ENCODE results near the gene OR10V1.

OR10V1 gene

GRCh38 chr11:59753650-59754493 is 40.2 kb upstream of the OR10V1 start:
- peak; percentile 88 for TF ChIP-seq CTCF (IDR thresholded peaks at IDR 0.05)
- Histone ChIP-seq H3K27me3 (no peaks in the 10 kb centered on the region), H3K4me1 (ENCODE audit: control insufficient read depth in 1 of 2, insufficient read depth in 1 of 2, low read depth in 1 of 2, low read length in 1 of 2) (peaks cover 55 to 61% of the 10 kb centered on the region in 2 experiments), H3K4me3 (ENCODE audit: low read depth in 1 of 2, low read length in 1 of 2) (peak overlapping the region; percentile 87 to 90), H3K36me3 (peaks cover 8% of the 10 kb centered on the region), H3K27ac (peak overlapping the region; percentile 99), H3K9me3 (no peaks in the 10 kb centered on the region)

GRCh38 chr11:59746111-59746510 is 32.5 kb upstream of the OR10V1 start:
- Histone ChIP-seq H3K9me3 (no peaks in the 10 kb centered on the region), H3K27me3 (no peaks in the 10 kb centered on the region), H3K4me1 (ENCODE audit: control insufficient read depth in 1 of 2, insufficient read depth in 1 of 2, low read depth in 1 of 2, low read length in 1 of 2) (peaks cover 0 to under 1% of the 10 kb centered on the region in 2 experiments), H3K4me3 (ENCODE audit: low read depth in 1 of 2, low read length in 1 of 2) (no peak overlapping the region), H3K27ac (no peak overlapping the region), H3K36me3 (no peaks in the 10 kb centered on the region)
- TF ChIP-seq CTCF (IDR thresholded peaks at IDR 0.05), result no peak

DNA sequence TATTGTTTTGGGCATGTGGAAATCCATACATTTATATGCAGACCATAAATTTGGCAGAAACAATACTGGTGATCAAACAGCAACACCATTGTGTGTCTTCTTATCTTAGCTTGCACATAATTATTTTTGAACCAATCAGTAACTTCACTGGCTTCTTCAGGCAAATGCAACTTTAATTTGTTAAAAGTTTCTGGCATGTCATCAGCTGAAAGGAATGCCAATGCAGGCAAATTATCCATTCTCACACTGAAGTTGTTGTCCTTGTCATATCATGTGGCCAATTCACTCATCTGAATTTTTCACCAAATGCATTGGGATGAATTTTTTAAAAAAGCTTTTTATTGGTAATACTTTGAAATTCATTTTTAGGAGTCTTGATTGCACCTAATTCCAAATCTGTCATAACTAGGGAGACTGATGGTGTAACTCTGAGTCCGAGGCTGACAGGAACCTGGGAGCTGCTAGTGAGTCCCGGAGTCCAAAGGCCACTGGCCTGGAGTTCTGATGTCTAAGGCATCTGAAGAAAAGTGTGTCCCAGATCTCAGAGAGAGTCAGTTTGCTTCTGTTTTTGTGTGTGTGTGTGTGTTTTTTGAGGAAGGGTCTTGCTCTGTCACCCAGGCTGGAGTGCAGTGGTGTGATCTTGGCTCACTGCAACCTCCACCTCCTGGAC is 17.4 kb upstream of the OR10V1 start:
- H3K4me3 ChIP-seq (ENCODE audit: low read depth in 1 of 2, low read length in 1 of 2), result no peak overlapping the region
- no peaks in the 10 kb centered on the region for H3K27me3 ChIP-seq
- H3K4me1 ChIP-seq (ENCODE audit: control insufficient read depth in 1 of 2, insufficient read depth in 1 of 2, low read depth in 1 of 2, low read length in 1 of 2), result peaks cover 53 to 58% of the 10 kb centered on the region in 2 experiments
- TF ChIP-seq CTCF (IDR thresholded peaks at IDR 0.05), result no peak
- H3K9me3 ChIP-seq, result no peaks in the 10 kb centered on the region
- peak overlapping the region; percentile 93 for H3K27ac ChIP-seq
- H3K36me3 ChIP-seq, result no peaks in the 10 kb centered on the region

DNA sequence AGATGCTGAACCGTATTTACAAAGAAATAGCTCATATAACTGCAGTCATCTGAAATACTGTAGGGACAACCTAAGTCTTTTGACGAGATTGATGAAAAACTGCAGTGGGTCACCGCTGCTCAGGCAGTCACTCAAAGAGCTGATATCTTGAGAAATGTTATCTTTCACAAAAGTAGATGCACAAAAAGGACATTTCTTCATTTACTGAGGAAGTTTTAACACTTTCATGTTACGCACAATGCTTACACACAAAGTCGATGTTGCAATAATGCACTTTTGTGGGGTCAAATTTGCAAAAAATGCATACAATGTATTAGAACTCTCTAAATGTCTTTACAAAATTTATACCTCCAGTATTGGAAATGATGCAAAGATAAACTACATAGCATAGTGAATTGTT is 16.2 kb upstream of the OR10V1 start:
- Histone ChIP-seq H3K27ac (peak overlapping the region; percentile 93), H3K4me3 (ENCODE audit: low read depth in 1 of 2, low read length in 1 of 2) (peak overlapping the region; percentile 1 to 31), H3K9me3 (no peaks in the 10 kb centered on the region), H3K27me3 (no peaks in the 10 kb centered on the region), H3K36me3 (no peaks in the 10 kb centered on the region), H3K4me1 (ENCODE audit: control insufficient read depth in 1 of 2, insufficient read depth in 1 of 2, low read depth in 1 of 2, low read length in 1 of 2) (peaks cover 65 to 70% of the 10 kb centered on the region in 2 experiments)
- no peak for TF ChIP-seq CTCF (IDR thresholded peaks at IDR 0.05)

DNA sequence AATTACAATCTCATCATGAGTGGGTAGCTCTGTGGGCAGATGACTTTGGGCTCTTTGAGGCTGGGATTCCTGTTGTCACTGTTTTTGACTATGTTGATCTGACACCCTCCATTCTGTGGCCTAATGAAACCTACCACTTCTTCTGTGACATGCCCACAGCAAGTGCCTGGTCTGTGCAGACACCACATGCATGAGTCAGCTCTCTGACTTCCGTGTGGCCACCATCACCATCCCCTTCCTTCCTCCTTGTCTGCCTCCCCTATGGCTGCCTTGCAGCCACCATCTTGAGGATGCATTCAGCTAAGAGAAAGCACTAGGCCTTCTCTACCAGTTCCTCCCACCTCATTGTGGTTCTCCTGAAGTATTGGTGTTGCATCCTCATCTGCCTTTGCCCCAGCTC is 15.3 kb upstream of the OR10V1 start:
- Histone ChIP-seq H3K27ac (peak overlapping the region; percentile 93), H3K9me3 (no peaks in the 10 kb centered on the region), H3K36me3 (no peaks in the 10 kb centered on the region), H3K4me1 (ENCODE audit: control insufficient read depth in 1 of 2, insufficient read depth in 1 of 2, low read depth in 1 of 2, low read length in 1 of 2) (peaks cover 73 to 77% of the 10 kb centered on the region in 2 experiments), H3K4me3 (ENCODE audit: low read depth in 1 of 2, low read length in 1 of 2) (peak overlapping the region in 1 of 2 experiments; percentile 31), H3K27me3 (no peaks in the 10 kb centered on the region)
- no peak for TF ChIP-seq CTCF (IDR thresholded peaks at IDR 0.05)
